Activated gamma-delta T cell treated with Interleukin-2 at 50 U/mL for 16 hours (primary cell): Measurements from ENCODE around the gene CACNB2.

Experiments used
- DNase-seq: peaks from one replicate; pipeline ENCODE4 v3.0.0-alpha.2; 2020

The CACNB2 gene

DNA sequence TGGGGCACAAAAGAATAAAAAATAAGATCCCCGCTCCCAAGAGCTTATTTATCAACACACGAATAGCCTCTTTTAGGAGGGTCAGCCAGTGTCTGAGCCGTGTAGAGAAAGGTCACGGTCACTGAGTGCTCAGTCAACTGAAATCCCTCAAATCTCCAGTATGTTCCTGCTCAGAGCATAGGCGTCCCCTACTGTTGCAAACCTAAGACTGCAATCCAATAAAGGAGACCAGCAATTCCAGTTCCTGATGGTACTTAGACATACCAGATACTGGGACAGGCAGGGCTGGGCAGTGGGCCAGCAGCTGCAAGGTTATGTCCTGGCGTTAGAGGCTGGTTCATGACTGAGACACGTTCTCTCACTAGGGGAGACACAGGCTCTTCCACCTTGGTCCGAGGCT, 93.6 kb downstream of the CACNB2 start:
- no peak for DNase-seq

DNA sequence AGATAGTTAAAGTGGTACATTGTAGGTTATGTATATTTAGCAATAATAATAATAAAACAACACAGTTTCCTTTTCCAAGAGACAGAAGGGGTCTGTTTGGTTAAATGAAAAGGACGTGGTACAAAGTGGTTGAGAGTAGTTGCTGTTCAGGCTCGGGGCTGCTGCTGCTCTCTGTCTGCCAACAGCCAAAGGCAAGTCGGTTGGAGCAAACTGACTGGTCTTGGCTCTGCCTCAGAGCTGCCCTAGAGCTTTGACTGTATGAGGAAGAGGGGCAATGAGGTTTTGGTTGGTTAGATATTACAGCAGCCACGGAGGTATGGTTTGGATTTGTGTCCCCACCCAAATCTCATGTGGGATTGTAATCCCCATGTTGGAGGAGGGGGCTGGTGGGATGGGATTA, 95.3 kb downstream of the CACNB2 start:
- DNase-seq, result no peak

DNA sequence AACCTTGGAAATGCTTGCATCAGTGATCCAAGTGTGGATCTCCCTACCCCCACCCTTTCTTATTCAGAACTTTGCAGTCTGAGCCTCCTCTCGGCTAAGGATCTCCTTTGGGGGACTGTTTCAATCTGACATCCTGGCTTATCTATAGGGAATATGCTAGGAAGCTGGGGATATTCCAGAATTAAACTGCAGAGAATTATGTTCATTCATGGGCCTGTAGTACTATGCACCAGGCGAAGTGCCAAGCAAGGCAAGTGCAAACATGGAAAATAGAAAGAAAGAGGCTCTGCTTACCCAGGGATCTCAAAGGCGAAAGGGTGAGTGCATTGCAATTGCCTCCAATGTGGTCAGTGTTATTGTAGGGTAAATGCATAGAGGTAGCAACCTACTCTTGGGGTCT, 96.5 kb downstream of the CACNB2 start:
- DNase-seq, result no peak

DNA sequence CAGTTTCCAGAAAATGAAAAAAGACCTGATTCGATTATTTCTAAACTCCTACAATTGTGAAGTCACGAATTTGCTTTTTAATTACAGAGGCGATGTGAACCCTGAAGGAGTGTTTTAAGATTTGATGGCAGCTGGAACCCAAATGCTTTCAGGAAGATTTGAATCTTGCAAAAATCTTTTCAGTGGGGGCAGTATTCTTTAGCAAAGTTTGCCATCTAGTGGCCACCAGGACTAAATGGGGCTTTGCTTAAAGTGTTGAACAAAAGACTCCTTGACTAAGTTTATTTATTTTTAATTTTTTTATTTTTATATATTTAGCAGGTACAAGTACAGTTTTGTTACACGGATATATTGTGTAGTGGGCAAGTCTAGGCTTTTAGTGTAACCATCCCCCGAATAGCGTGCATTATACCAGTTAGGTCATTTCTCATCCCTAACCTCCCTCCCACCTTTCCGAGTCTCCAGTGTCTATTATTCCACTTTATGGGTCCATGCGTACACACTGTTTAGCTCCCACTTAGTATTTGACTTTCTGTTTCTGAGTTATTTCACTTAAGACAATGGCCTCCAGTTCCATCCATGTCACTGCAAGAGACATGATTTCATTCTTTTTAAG, 98.8 kb downstream of the CACNB2 start:
- DNase-seq, result no peak

DNA sequence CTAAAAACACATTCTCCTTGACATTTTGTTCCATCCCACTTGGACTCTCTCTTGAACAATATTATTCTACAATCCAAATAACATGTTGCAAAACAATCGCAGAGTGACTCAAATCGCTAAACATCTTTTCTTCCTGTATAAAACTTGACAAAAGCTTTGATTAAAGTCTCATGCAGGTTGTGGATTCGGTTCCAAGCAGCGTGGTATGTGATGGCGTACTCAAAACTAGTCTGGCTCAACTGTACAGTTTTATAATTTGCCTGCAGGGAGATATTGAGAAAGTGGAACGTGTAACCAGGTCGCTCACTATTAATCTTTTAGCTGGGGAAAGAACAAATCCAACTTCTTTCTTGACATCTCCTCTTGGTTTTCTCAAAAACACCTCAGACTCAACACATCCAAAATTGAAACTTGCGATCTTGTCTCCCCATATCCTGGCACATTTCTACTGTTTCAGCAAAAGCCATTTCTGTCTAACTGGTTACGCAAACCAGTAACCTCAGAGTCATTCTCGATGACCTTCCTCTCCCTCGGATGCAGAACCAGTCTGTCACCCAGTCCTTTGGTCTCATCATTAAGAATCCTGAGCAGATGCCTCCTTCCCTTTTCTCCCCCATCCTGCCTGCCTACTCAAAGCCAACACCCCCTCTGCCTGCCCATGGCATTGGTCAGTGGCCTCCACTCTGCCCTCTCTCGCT, 100.1 kb downstream of the CACNB2 start:
- DNase-seq, result no peak

DNA sequence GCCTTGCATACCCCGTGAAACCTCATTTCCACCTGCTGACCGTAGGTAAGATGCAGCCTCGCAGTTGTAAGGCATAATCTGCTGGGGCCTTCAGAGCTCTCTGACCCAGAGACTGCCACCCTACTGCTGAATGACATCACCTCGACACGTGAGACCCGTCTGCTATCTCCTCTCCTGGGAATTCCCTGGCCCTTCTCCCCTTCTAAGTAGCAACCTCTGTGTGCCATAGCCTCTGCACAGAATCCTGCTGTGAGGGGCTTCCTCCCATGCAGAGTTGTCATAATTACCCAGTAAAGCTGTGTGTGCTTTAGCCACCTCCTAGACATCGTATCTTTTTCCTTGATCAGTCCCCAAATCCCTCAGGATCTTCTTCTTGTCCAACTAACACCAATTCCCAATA, 106.7 kb downstream of the CACNB2 start:
- no peak for DNase-seq

DNA sequence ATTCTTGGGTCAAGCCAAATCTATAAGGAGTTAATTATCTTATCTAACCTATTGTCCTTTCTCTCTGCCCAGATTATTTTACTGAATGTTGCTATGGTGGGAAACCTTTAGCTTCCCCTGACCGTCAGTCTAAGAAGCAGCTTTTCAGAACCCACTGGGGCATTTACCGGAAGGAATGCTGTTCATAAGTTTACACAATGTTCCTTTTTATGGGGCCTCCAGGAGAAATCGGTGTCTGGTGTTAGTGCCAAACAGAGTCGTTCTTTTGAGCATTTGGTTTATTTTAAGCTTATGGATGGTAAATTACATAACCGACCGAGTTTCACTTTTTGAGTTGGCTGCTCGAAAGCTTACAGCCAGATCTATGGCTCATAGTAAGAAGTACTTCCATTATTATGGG, 111.9 kb downstream of the CACNB2 start:
- no peak for DNase-seq

DNA sequence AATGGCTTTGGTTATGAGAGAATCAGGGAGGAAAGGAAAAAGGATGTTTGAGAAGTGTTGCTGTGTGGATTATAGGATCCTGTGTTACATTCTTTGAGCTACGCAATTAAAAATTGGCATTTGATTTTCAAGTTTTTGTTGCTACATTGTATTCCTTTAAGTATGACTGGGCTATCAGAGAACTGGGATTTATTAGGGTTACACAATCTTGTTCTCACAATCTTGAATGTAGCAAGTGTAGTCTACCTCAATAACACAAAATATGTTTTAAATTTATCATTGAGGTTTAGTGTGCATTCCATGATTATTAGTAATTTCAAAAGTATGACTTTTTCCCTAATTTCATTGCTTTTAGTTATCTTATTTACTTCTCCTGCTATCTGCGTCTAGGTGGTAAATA, 113.9 kb downstream of the CACNB2 start:
- no peak for DNase-seq

DNA sequence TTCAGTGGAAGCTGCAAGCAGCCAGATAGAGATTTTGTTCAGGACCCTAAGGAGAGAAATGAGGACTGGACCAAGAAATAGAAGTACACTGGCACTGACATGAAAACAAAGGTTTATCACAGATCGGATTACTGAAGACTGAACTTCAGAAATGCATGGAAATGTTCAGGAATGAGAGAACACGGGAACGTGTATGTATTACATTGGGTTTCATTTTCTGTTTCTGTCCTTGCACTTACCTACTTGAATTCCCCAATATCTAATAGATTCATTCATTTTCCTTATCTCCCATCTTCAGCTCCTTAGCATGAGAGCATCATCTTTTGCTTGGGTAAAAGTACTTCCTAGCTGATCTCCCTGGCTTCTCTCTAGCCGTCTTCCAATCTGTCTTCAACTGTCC, 114.5 kb downstream of the CACNB2 start:
- DNase-seq, result no peak

DNA sequence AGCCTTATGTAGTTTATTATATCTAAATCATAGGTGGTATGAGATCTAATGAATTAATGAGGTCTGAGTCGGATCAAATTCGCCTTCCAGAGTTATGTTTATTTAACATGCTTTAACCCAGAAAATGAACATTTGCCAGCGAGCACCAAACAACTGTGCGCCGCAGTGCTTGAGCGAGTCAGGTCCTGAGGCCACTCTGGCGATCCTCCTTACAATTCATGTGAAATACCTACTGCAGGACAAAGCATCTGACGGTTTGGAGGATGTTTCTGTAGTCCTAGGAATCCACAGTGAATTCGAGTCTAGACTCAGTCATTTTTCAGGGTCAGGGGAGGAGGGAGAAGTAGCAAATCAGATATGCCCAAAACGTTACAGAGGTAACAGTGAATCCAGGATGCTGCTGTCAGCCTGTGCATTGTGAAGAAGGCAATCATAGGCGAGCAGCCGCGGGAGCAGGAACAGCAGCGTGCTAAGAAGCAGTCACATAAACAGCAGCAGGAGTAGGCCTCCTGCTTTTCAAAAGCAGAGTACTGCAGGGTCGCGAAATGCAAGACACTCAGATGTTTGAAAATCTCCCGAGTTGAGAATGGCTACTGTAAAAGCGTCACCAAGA, 120.2 kb downstream of the CACNB2 start:
- DNase-seq, result no peak

DNA sequence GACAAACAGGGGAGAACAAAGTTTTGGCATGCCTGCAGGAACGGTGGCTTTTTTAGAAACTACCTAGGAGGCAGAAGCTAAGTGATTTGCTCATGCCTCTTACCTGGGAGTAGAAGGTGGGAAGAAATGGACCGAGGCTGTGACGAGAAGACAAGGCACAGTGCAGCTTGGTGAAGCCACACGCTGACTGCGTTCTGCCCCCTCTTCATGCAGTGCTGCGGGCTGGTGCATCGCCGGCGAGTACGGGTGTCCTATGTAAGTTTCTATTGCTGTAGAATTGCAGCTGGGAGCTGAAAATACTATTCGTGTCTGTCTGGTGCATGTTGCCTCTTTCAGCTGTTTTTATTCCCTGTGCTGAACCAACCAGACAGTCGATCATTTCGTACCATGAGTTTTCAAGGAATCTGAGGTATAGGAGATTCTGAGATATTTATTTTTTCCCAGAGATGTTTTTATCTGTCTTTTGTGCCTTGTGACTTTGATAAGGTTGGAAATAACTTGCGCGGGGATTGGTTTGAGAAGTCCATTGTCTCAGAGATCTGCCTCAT, 120.9 kb downstream of the CACNB2 start:
- DNase-seq, result no peak

DNA sequence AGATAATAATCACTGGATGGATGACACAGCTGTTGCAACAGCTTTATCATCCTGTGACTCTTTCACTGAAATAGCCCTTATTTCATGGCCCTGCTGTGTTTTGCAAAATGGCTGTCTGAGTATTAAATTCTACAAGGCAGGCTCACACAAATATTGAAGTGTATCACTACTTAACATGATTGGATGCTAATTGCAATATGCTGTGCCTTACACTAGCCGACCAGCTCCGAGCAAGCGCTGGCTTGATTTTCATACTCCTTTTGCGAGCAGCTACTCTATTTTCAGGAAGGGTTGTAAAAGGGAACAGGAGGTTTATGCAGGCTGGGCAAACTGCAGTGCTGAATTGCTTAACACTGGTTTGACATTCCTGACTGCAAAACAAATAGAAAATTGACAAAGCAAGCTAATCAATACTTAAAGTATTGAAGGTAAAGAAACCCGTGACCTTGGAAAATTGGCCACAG, 121.6 kb downstream of the CACNB2 start:
- DNase-seq, result no peak

DNA sequence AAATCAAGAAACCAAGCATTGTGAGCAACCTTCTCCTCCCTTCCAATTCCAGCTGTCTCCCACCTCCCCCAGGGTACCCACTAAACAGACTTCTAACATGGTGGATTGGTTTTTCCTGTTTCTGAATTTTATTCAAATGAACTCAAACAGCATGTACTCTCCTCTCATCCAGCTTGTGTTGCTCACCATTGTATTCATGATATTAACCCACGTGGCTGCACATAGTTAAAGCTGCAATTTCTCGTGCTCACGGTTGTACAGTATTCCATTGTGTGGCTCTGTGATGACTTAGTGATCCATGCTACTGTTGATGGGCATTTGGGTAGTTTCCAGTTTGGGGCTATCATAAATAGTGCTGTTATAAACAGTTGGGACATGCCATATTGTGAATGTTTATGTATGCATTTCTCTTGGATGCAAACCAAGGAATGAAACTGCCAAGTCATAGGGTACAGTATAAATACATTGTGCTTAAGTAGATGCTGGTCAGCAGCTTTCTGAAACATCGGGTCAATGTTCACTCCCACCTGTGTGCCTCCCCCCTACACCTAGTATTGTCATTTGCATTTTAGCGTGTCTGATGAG, 124.3 kb downstream of the CACNB2 start:
- no peak for DNase-seq

DNA sequence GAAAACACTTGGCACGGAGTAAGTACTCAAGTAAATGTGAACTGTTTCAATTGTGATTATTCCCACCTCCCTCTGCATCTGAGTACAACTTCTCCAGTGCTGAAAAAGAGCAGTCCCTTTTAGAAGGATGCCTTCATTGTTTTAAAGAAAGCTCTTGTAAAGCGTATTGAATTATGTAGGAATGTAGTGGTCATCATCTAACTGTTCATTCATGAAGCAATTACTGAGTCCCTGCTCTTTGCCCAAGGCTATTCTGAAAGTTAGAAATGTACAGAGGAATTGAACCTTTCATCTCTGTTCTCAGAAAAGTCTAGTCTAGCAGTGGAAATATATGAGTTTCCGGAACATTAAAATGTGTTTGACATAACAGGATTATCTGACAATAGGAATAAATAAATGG, 127.8 kb downstream of the CACNB2 start:
- no peak for DNase-seq

DNA sequence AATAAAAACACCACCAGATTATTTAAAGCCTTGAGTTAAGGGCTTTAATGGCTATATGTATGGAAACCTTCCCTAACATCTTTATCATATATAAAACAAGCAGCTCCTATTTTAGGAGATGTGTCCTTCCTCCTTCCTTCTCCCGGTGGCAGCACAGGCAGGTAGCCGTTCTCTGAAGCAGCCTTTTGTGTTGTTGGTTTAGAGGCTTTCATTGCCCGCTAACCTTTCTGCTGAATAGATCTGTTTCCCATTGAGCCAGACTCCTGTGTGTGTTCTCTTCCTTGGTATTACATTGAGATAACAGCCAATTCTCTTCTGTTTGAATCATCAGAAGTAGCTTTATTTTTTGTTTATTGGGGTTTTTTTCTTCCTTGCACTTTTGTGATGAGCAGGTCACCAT, 131.3 kb downstream of the CACNB2 start:
- no peak for DNase-seq

DNA sequence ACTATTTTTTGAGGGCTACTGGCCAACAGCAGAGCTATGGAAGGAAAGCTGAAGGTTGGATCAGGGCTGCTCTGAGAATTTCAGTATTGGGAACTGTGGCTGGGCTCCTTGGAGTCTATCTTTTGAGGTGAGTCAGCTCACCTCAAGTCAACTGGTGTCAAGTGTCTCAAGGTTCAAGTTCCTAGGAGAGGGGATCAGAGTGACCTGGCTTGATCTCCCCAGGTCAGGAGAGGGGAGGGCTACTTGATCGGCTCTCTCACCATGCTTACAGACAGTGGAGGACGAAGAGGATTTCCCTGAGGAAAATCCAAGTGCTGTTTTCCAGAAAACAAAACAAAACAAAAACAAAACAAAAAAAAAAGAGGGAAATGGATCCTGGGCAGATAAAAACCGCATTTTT, 132.8 kb downstream of the CACNB2 start:
- DNase-seq, result no peak

DNA sequence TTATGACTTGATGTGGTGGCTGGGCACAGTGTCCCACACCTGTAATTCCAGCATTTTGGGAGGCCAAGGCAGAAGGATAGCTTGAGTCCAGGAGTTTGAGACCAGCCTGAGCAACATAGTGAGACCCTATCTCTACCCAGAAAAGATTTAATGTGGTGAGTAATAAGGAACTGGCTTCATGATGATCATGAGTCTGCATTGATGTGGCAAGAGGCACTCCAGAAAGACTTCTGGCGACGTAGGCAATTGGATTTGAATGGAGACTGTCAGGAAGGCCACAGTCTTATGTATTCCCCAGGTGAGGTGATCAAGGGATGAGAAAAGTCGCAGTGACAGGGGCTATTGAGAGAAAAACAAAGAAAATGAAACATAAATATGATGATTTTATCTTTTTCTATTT, 138.0 kb downstream of the CACNB2 start:
- DNase-seq, result no peak

DNA sequence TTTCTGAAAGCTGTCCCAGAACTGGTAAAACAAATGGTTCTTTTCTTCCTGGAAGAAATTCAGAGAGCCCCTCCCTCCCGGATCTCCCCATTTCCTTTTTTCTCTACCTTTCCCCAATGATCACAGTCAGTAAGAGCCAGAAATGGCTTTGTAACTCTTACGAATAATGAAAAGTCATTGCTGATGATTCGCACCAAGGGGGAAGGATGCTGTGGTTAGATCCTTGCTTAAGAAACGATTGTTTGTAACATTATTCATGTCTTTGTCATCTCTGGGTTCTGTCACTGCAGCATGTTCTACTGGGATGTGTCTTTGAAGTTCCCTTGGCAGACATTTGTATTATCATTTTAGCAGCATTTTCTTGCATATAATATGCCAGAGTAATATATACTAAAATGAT, 138.9 kb downstream of the CACNB2 start:
- DNase-seq, result no peak

DNA sequence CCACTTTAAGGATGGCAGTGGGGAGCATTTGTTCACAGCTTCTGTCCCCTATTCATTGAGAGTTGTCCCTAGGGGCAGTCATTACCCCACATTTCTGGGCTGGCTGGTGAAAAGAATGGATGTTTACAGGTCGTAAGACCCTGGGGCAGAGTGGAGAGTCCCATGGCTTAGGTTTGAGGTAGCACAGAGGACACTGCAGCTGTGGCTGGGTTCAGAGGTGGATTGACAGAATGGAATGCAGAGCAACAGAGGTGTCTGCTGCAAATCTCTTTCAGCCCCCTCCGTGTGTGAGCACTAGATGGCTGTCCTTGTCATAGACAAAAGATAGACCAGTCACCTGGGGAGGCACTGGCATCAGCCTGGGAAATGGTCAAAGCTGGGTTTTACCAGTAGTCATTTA, 141.9 kb downstream of the CACNB2 start:
- DNase-seq, result no peak

DNA sequence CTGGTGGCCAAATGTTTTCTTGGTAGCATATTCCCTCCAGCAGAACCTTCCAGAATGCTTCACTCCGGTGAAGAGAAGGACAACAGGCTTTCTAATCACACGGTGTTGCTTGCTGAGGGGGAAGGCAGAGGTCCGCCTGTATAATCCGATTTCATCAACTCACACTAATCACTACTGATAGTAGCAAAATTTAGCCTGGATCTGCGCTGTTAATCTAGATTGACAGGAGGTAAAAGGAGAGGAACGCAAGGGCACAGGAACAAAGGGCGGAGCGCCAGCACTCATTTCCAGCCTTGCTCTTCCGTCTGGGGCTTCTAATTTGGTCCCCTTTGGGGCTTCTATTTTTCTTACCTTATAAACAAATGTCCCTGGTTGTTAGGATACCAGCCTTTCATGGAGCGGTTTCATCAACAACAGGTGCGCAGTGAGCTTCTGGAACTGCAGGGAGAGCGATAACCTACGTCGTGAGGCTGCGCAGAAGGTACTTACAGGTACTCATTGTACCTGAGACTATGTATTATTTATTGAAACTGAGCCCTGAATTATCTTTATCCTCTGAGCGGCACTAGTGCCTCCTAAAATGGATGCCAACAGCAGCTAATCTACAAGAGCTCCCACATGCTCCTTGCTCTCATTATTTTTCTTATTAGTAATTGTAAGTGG, 150.6 kb downstream of the CACNB2 start:
- no peak for DNase-seq

DNA sequence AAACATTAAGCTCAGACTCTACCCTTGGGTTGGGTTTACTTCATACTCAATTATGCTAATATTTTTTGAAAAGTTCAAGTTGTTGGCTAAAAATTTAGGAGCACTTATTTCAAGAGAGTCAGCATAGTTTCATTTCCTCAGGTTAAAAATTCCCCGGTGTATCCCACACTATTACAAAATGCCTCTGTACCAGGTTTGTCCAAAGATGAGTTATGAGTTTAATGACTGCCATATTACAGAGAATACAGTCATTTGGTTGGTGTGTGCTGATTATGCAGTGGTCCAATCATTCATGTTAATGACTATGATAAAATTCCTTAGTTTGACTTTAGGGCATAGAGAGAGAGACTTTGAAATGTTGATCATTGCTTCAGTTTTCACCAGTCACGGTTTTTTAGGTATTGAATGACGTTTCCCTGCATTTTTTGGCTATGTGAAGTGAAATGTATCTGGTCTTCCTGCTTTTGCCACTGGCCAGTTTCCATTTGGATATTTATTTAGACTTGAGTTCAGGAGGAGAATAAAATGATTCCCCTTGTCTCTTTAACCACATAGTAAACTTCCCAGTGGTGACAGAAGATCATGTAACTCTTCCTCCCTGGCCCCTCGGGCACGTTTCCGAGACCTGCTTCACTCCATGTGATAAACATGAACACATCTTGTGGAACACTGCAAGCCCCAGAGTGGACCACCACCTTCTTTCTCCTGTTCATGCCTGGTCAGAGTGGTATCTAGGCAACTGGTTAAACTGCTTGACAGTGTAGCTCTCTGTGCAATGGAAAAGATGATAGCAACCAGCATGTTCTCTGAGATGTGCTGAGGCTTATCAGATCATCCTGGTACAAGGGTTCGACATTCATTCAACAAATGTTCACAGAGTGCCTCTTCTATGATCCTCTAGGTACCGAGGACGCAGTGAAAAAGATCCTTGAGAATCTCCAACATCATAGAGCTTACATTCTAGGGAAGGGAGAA, 153.6 kb downstream of the CACNB2 start:
- DNase-seq, result no peak

DNA sequence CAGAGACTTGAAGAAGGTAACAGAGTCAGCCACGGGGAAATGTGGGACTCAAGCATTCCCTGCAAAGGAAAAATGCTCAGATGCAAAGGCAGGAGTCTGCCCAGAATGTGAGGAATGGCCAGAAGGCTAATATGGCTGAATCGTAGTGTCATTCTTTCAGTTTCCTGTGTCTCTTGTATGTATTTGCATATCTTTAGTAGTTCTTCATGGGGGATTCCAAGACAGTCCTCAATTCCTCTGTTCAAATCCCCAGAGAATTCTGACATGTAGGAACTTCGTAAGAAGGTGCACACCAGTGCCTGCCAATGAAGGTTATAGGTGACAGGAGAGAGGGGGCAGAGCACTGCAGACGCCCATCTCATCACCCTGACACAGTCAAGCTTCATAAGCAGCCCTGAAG, 154.4 kb downstream of the CACNB2 start:
- DNase-seq, result no peak
